ENCODE data around the gene RAB40A.
A peak's percentile ranks its signal among the peaks of the same experiment; 100 is the strongest.
"Not testable (repeated sequence)": the region's sequence is repeated elsewhere in the genome, so short reads cannot be mapped to it uniquely, and the experiment has no call there.

RAB40A gene

DNA sequence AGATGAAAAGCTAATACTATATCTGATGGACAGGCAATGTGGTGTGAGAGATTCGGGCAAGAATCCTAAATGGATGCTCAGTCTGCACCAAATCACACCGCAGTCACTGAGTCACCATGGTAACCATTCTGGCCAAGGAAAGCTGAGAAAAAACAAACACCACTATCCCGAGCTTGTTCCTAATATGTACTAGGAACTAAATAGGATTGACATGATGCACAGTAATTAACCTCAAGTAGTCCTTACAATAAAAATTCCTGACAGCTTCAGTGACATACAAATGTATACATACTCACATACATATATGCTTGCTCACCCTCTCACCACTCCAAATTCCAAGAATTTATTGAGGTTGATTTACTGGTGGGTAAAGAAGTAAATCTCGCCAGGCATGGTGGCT, 1.1 kb upstream of the RAB40A start:
- no peak for DNase-seq

GRCh38 chrX:103518571-103518970, 718 bp downstream of the RAB40A start:
- no peak for DNase-seq

DNA sequence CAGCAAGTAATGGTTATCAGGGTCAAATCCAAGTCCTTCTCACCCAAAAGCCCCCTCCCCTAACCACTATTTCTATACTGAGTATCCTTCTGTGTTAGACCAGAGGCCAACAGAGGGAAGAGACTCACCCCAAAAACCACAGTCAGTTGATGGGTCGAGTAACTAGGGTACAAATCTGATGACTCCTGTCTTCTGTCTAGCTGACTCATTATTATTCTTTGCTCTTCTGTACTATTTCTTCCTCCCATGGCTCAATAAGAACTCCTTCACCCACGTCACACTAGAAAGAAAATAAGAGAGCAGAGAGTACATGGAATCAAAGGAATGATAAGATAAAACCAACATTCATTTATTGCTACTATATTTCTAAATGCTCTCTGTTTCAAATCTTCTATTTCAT, 2.0 kb downstream of the RAB40A start:
- DNase-seq = peak in 1 of 4 experiments; percentile 4

- no peak for DNase-seq
These were observed 5.7 kb downstream of the RAB40A start for GRCh38 chrX:103513476-103514108.

- DNase-seq = no peak
These were observed 6.2 kb downstream of the RAB40A start for GRCh38 chrX:103513067-103513466.

- DNase-seq = no peak
These were observed 9.3 kb downstream of the RAB40A start for GRCh38 chrX:103510031-103510430.

GRCh38 chrX:103503853-103504207, 15.5 kb downstream of the RAB40A start:
- DNase-seq = no peak

DNA sequence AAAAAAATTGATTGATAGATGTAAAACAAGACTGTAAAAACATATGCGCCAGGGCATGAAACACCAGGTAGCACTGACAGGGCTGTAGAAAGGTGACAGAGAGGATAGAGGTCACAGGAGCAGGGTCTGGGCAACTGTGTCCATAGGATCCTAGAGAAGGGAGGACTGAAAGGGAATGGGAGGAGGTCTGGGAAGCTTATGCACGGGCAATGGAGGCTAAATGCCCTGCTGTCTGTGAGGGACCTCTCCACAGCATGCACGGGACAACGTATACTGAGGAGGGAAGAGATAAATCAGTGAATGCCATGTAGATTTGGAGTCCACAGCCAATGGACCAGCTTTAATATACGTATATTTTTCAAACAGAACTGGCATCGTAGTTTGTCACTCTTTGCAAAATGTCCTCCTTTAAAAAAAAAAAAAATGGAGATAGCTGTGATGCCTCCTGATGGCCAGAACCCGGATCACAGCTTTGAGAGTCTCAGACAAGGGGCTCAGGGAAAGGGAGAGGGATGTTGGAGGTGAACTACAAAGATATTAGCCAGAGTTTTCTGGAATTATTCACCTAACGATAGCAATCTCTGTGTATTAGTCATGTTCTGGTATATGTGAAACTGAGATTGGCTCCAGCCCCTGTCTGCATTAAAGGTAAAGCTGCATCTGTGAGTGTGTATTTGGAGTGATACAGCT, 16.0 kb downstream of the RAB40A start:
- DNase-seq = no peak

- no peak for DNase-seq
These were observed 20.5 kb downstream of the RAB40A start for GRCh38 chrX:103498786-103499185.

- no peak for DNase-seq
These were observed 23.5 kb downstream of the RAB40A start for GRCh38 chrX:103495786-103496185.

DNA sequence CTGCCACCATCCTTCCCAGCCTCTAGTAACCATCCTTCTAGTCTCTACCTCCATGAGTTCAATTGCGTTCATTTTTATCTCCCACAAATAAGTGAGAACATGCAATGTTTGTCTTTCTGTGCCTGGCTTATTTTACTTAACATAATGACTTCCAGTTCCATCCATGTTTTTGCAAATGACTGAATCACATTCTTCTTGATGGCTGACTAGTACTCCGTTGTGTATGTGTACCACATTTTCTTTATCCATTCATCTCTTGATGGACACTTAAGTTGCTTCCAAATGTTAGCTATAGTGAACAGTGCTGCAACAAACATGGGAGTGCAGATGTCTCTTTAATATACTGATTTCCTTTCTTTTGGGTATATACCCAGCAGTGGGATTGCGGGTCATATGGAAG, 25.7 kb downstream of the RAB40A start:
- not testable (repeated sequence) for DNase-seq

DNA sequence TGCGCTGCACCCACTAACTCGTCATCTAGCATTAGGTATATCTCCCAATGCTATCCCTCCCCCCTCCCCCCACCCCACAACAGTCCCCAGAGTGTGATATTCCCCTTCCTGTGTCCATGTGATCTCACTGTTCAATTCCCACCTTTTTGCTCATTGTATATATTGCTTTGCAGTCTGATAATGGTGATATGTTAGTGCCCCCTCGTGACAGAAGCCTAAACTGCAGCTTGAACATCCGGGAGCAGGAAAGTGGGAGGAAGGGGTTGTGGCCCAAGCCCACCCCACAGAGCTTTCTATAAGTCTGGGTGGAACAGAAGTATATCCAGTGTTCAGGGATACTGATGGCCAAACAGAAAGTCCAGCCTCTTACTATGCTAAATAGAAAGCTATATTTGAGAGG, 29.6 kb downstream of the RAB40A start:
- peak; percentile 26 to 43 (median 35) for DNase-seq

DNA sequence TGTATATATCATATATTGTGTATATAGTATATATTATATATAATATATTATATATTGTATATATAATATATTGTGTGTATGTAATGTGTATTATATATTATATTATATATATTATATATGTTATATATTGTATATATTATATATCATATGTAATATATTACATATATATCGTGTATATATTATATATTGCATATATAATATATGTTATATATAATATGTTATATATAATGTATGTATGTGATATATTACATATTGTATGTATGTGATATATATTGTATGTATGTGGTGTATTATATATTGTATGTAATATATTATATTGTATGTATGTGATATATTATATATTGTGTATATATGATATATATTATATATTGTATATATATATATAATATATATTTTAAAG, 30.5 kb downstream of the RAB40A start:
- no peak for DNase-seq

DNA sequence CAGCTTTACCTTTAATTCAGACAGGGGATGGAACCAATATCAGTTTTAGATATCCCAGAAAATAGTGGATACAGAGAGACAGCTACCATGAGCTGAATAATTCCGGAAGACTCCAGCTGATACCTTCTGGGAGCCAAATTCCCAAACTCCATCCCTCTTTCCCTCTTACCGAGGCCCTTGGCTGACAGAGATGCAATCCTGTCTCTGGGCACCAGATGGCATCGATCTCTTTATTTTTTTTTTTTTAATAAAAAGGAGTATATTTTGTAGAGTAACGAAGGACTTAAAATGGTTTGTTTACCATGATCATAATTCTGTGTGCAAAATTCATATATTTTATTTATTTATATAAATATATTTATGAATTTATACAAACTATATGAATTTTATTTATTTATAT, 31.0 kb downstream of the RAB40A start:
- peak in 3 of 4 experiments; percentile 1 to 12 (median 4) for DNase-seq

- DNase-seq = no peak
These were observed 35.6 kb downstream of the RAB40A start for GRCh38 chrX:103483720-103484119.

DNA sequence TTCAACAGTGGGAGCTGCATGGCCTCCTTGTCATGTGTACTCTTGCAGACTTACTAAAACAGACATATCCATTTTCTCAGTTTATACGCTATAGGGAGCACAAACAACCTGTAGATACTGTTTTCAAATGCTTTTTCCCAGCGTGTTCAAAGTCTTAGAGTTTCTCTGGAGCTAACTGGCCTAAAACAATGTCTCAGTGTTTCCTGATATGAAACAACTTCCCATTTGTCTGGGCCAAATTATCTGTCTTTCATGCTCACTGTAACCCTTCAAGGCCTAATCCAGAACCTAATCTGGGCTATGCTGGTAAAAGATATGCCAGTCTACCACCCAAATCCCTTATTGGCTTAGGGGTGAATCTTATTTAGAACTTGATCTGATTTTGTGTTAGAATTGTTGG, 38.8 kb downstream of the RAB40A start:
- no peak for DNase-seq

GRCh38 chrX:103477496-103477895, 41.8 kb downstream of the RAB40A start:
- DNase-seq = no peak

DNA sequence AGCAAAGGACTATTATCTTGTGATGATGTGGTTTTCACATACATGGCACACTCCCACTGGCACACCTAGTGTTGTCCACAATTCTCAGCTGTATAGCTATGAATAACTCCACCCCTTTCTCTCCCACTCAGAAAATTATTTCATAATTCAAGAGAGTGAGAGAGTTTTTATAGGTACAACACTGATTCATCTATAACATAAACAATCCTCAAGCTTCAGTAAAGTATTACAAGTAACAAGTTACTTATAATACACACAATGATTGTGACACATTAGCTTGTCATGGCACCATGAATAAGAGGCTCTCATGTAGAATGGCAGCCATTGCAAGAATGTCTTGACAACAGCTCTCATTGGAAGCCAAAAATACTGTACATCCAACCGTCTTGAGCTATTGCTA, 43.9 kb downstream of the RAB40A start:
- no peak for DNase-seq

- not testable (repeated sequence) for DNase-seq
These were observed 49.3 kb downstream of the RAB40A start for GRCh38 chrX:103469977-103470376.

DNA sequence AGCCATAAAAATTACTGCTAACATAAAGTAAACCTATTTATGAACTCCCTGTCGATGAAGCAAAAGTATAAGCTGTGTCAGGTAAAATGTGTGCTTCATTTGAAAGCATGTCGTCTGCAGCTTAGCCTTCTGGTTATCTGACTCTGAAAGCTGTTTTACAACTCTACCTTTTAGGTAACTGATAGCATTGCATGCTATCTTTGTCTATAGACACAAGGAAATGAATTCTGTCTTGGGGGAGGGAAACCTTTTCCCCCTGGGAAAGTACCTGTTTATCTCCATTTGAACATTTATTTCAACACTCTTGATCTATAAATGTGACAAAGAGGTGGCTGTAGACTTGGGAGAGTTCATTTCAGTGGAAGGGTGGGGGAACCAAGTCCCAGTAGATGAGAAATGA, 51.4 kb downstream of the RAB40A start:
- DNase-seq = no peak

DNA sequence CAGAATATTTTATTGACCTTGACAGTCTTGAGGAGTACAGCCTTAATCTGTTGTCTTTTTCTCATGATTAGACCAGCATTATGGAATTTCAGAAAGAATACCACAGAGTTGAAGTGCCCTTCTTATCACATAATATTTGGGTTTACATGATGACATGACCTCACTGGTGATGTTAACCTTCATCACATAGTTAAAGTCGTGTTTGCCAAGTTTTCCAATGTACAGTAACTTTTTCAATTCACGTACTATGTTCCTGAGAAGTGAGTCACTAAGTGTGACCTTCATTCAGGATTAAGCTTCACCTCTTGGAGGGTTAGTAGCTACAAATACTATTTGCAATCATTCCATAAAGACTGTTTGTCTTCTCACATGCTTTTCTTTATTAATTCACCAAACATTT, 52.1 kb downstream of the RAB40A start:
- DNase-seq = no peak

DNA sequence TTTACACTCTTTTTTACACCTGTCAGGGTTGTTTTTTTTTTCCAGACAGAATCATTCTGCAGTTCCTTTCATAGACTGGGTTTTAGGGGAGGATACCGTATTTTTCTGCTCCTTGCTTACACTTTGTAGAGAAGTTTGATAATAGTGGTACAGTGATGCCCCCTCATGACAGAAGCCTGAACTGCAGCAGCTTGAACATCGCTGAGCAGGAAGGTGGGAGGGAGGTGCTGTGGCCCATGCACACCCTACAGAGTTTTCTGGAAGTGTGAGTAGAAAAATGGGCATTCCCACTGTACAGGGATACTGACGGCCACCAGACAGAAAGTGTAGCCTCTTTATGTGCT, 54.5 kb downstream of the RAB40A start:
- DNase-seq = peak; percentile 75 to 86 (median 81)

GRCh38 chrX:103464072-103464773, 55.1 kb downstream of the RAB40A start:
- DNase-seq = peak; percentile 23 to 57 (median 46)

- DNase-seq = no peak
These were observed 58.1 kb downstream of the RAB40A start for GRCh38 chrX:103461156-103461555.
